Measurements from ENCODE around the gene NPRL2. TPM values are rescaled to one million over a fixed set of nuclear protein-coding genes. Genes with fewer than 3 reads are reported as not detected.

Gene NPRL2
- total RNA-seq, 1 experiment from 2014 or later: 57.4 TPM

DNA sequence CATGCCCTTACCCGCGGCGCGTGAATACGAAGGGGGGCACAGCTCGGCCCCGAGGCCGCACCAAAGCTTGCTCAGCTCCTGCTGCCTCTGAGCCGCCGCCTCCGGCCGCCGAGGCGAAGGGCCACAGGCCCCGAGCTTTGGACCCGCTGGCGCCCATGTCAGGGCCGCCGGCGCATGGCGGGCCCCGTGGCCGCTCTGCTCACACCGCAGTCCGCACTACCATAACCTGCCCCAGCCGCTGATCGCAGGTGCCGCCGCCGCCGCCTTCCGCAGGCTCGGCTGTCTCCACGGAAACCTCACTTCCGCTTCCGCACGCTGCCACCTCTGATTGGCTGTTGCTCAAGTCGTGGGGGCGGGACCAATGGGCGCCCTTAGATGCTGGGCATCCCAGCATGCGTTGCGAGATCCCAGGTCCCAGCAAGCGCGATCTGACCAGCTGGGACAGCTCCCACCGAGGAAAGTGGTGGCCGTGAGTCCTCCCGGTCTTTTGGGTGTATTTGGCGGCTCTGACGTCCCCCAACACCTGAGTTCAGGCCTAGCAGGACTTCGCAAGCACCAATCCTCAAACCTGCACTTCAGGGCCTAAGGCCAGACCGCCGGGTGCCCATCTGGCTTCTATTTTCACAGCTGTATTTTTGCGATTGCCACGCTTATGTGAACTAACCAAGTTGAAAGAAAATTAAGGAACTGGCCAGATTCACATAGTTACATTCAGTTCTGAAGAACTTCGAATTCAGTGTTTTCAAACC, 22.5 kb downstream of the NPRL2 start, which contains the start of gene TUSC2:
TUSC2 (minus strand) TSS at position 281 of the 749 bp plus-strand sequence; CDS start at position 157, 124 bp downstream.
- peak; percentile 92 for DNase-seq (ENCODE audit: low read depth)

DNA sequence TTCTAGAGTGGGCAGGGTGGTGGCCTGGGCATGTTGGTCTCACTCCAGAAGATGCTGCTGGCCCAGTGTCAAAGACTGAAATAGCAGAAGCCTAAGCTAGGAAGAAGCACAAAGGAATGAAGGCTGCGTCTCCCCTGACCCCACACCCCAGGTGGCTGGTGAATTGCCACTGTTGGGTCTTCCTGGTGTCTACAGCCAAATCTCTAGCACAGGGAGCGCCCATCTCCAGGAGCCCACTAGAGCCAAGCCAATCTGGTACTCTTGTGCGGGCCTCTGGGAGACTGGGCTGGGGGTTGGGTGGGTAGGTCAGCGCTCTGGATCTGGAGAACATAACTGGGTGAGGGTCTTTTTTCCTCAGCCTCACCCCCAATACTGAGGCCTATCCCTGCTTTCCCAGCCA, 23.4 kb downstream of the NPRL2 start:
- DNase-seq (ENCODE audit: low read depth): no peak

GRCh38 chr3:50326182-50326541, 24.4 kb downstream of the NPRL2 start:
- DNase-seq (ENCODE audit: low read depth): no peak

GRCh38 chr3:50325497-50326181, 24.9 kb downstream of the NPRL2 start:
- no peak for DNase-seq (ENCODE audit: low read depth)

GRCh38 chr3:50325113-50325480, 25.5 kb downstream of the NPRL2 start:
- DNase-seq (ENCODE audit: low read depth): no peak

GRCh38 chr3:50324351-50325112, 26.0 kb downstream of the NPRL2 start:
- DNase-seq (ENCODE audit: low read depth): peak; percentile 62

DNA sequence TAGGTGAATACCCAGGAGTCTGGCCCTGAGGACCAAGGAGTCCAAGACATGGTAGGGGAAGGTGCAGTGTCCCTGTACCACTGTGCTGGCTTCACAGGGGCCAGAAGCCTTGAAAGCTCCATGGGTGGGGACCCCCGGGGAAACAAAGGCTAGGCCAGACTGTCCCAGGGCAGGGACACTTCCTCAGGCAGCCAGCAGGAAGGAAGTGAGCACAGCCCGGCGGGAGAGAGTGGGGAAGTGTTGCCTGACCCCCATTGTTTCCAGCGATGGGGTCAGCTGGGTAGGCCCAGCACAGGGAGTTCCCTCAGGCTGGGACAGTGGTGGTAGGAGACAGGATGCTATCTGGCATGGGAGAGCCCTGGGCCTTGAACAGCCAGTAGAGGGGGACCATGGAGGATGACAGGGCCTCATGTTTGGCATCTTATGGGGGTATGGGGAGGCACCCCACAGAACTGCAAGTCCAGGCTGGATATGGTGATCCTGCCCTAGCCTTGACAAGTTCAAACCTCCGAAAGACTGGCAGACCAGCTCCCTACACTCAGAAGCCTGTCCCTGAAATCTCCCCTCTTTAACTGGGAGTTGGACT, 26.9 kb downstream of the NPRL2 start:
- no peak for DNase-seq (ENCODE audit: low read depth)

DNA sequence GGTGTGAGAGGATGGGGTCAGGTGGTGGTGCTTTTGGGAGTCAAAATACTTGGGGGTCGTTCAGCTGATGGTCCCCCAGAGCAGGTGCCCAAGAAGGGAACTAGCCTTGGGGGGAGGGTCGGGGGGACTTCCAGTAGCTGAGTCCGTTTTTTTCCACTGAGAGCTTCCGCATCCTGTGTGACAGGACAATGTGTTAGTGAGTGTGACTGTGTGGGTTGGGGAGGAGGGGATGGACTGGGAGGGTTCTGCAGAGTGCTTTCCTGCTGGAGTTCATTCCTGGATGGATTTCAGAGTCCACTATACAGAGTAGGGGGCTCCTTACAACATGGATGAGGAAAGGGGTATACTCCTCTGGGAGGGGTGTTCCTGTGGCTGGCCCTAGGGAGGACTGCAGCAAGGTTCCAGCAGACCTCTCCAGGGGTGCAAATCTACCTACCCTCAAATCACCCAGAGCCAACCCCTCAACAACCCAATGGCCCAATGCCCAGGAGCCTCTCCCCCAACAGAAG, 27.4 kb downstream of the NPRL2 start:
- no peak for DNase-seq (ENCODE audit: low read depth)

DNA sequence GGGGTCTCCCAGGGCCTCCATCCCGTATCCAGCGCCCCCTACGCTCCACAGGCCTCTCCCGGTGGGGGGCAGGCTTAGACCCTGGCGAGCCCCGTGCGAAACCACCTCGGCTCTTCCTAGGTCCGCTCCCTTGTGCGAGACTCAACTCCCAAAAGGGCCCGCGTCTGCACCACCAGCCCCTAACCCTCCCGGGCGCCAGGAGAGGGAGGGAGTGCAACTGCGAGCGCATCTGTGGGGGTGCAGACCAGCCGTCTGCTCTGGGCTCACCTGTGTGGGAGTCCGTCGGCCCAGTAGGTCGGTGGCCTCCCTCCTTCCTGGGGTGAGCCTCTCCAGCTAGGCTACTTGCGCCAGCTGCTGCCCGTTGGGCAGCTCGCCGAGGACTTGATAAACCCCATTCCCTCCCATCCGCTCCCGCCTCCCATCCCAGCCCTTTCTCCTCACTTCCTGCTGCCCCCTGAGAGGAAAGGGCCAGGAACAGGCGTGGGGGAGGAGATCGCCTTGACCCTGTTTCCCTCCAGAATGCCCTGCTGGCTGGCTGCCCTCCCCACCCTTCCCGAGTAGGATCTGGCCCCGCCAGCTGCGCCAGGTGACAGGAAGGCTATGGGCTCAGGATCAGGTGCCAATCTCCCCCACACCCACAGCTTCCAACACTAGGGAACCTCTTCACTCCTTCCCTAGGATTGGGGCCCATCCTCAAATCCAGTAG, 28.0 kb downstream of the NPRL2 start, which contains the start of gene HYAL2:
HYAL2 (minus strand) TSS at position 360 of the 706 bp plus-strand sequence. CDS start 2,256 bp downstream, outside the sequence.
- no peak for DNase-seq (ENCODE audit: low read depth)

DNA sequence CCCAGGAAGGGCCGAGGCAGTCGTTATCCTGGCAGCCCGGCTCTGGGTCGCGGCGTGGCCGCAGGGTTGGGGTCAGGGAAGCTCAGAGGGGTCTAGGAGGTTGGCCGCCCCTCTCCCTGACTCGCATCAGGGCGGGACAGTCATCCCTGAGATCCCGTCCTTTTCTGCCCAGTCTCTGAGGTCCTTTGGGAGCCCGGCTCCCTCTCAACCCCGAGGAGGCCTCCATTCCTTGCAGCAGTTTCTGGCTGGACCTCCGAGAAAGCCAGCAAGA, 28.5 kb downstream of the NPRL2 start:
- no peak for DNase-seq (ENCODE audit: low read depth)

DNA sequence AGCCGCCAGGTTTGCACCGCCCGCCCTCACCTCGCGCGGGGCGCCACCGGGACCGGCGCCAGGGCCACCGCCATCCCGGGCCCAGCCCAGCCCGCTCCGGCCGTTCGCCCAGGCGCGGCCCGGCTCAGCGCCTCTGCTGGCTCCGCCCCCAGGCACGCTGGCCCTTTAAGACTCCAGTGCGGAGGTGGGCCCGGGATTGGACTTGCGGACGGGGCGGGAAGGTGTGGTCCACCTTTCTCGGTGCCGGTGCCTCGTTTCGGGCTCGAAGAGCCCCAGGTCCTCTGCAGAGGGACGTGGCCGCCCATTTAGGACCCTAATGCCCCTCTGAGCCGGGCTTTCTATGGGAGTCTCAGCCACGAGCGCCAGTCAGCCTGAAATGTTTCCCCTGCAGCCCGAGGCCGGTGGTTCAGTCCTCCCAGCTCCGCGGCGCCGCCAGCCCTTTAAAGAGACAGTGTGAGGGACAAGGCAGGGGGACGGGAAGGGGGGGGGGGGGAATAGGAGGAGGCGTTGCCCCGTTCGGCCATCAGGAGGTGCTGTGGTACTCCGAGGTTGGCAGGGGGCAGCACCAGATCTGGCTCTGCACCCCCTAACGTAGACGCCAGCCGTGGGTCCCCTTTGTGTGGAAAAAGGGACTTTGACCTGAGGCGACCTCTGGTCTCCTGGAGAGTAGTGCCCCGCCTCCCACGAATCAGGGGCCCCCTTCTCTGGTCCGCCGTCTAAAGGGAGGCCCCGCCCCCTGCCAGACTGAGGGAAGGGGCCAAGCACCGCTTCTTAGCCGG, 29.1 kb downstream of the NPRL2 start:
- peak; percentile 79 for DNase-seq (ENCODE audit: low read depth)

DNA sequence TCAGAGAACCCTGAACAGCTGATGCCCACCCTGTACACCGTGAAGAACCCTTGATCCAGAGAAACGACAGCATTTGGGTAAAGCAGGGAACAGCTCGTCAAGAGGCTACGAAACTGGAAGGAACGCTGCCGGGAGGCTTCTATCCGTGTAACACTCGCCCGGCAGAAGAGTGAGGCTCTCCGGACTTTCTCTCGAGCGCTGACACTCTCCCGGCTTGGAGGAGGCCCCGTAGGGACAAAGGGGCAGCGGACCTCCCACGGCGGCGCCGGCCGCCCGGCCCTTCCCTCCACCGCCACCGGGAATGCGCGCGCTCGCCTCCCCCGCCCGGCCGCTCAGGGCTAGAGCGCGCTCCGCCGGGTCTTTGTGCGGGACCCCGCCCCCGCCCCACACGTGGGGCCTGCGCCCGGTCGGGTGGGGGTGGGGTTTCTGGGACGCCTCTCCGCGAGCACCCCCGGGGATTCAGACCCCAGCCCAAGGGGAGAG, 29.7 kb downstream of the NPRL2 start:
- DNase-seq (ENCODE audit: low read depth): peak; percentile 51

- DNase-seq (ENCODE audit: low read depth): no peak
Observed at GRCh38 chr3:50319894-50320625, 30.5 kb downstream of the NPRL2 start.

GRCh38 chr3:50319181-50319893, 31.2 kb downstream of the NPRL2 start:
- no peak for DNase-seq (ENCODE audit: low read depth)

- DNase-seq (ENCODE audit: low read depth): no peak
Observed at GRCh38 chr3:50318615-50319014, 32.0 kb downstream of the NPRL2 start.

DNA sequence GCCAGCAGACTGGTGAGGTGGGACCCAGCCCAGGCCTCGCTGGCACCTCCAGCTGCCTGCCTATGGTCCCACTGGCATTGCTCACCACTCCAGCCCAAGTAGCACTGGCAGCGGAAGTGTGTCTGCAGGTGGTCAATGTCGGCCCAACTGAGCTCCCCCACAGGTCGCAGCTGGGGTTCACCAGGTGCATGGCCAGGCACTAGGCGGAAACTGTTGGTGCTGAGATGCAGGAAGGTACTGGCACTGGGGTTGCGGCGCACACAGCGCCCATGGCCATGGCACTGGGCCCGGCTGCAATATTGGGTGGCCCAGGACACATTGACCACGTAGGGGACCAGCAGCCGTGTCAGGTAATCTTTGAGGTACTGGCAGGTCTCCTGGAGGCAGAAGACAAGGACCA, 32.4 kb downstream of the NPRL2 start:
- DNase-seq (ENCODE audit: low read depth): no peak

- no peak for DNase-seq (ENCODE audit: low read depth)
Observed at GRCh38 chr3:50317300-50317699, 33.3 kb downstream of the NPRL2 start.

GRCh38 chr3:50316657-50317242, 33.8 kb downstream of the NPRL2 start:
- DNase-seq (ENCODE audit: low read depth): peak; percentile 91
